Measurements from ENCODE around the gene AICDA. TPM values are rescaled to one million over a fixed set of nuclear protein-coding genes. Genes with fewer than 3 reads are reported as not detected.

Gene AICDA
- polyA plus RNA-seq, 1 experiment: not detected

DNA sequence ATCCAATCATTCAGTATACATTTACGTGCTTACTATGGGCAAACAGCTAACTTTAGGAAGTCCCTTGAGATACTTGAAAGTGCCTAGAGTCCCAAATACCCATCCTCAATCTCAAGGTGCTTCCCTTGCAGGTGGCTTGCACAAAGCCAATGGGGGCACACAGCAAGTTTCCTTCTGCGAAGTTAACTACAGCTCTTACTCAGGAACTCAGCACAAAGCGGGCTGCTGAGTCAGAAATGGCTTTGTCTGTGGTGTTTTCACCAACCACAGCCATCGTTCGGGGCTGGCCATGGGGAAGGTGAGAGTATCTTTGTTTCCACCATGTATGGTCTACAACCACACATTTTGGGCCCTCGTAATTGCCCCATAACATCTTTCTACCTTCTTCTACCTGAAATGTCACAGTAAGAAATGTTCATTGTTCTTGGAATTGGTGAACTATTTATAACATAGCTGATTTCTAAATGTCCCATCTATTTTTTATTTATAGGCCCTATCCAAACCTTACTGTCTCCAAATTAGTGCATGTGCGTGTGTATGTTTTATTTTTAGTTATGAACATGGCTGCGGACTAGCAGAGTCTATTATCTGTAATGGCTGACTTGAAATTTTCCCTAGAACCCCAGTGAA, 36.0 kb upstream of the AICDA start:
- no peaks in the 10 kb centered on the region for H3K9me3 ChIP-seq (ENCODE audit: control insufficient read depth, insufficient read depth, low read length)
- H3K4me3 ChIP-seq (ENCODE audit: low read depth, low read length): no peak overlapping the region
- no peak for DNase-seq (ENCODE audit: low read depth, low spot score)
- TF ChIP-seq, protein P1, sequence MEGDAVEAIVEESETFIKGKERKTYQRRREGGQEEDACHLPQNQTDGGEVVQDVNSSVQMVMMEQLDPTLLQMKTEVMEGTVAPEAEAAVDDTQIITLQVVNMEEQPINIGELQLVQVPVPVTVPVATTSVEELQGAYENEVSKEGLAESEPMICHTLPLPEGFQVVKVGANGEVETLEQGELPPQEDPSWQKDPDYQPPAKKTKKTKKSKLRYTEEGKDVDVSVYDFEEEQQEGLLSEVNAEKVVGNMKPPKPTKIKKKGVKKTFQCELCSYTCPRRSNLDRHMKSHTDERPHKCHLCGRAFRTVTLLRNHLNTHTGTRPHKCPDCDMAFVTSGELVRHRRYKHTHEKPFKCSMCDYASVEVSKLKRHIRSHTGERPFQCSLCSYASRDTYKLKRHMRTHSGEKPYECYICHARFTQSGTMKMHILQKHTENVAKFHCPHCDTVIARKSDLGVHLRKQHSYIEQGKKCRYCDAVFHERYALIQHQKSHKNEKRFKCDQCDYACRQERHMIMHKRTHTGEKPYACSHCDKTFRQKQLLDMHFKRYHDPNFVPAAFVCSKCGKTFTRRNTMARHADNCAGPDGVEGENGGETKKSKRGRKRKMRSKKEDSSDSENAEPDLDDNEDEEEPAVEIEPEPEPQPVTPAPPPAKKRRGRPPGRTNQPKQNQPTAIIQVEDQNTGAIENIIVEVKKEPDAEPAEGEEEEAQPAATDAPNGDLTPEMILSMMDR (IDR thresholded peaks at IDR 0.05; ENCODE audit: low read depth, low read length): no peak
- no peaks in the 10 kb centered on the region for H3K27me3 ChIP-seq (ENCODE audit: control insufficient read depth, insufficient read depth, low read length)
- CTCF ChIA-PET: interaction anchor here (0.8 to 2.3 kb wide), 2 partner anchors 8 to 242 kb away, joined by 7 to 9 read pairs; no protein-coding TSS in a partner anchor
- H3K27ac ChIP-seq (ENCODE audit: low read depth, low read length): no peak overlapping the region
- POLR2A ChIA-PET: no interaction called here

DNA sequence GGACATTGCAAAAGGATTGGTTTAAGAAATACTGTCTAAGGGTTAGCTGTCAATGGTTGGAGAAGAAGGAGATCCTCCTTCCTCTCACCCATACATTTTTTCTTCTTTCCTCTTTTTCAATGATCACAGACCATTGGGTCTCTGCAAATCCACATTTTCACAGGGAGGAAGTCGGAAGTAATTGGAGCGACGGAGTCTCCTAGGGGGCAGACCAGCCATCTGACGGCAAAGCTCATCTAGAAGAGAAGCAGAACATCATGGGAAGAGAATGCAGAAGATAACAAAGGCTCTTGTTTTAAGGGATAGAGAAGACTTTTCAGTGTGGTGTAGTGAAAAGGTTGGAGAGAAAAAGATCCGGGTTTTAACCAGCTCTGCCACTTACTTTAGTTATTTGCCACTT, 35.3 kb upstream of the AICDA start:
- ChIA-PET POLR2A (no interaction called here), CTCF (interaction anchor here (0.9 to 2.3 kb wide), 2 partner anchors 10 to 243 kb away, joined by 3 to 9 read pairs; no protein-coding TSS in a partner anchor)
- Histone ChIP-seq H3K9me3 (ENCODE audit: control insufficient read depth, insufficient read depth, low read length) (no peaks in the 10 kb centered on the region), H3K27me3 (ENCODE audit: control insufficient read depth, insufficient read depth, low read length) (no peaks in the 10 kb centered on the region), H3K27ac (ENCODE audit: low read depth, low read length) (no peak overlapping the region), H3K4me3 (ENCODE audit: low read depth, low read length) (no peak overlapping the region)
- TF ChIP-seq, protein P1 (IDR thresholded peaks at IDR 0.05; ENCODE audit: low read depth, low read length): no peak
- DNase-seq (ENCODE audit: low read depth, low spot score): no peak

DNA sequence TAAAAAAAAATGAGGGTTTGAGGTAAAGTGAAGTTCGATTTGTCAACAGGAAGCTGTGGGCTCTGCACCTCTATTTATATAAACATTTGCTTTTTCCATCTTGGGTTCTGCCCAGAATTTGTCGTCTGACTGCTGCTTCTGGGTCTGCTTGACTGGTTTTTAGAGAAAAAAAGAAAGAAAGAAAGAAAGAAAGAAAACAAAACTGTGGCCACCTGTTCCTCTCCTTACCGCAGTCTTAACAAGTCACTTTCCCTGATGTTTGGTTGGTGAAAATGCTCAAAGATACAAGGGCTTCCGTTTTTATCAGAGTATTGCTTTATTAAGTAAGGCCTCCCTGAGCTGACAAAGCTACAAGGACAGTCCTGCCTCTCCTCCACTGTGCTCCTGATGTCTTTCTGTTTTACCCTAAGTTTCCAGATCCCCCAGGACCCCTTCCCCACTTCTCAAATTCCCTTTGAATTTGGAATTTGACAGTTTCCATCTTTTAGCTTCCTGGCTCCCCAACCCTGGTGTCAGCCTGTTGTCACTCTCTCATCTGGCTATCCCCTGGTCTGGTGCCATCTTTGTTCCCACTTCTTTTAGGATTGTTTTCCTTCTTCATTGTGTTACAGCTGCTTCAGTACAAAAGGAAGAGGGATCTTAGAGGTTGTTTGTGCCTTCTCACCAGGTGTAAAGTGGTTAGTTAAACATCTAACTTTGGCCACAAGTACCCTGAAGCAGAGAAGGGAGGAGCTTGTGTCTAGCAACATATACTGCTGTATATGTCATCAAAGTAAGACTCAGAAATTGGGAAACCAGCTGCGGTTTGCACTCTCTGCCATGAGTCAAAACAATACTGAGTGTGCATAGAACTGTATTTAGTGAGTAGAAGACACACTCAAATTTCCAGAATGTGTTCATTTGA, 31.9 kb upstream of the AICDA start:
- no peak overlapping the region for H3K27ac ChIP-seq (ENCODE audit: low read depth, low read length)
- CTCF ChIA-PET: interaction anchor here (1.2 to 1.5 kb wide), 2 partner anchors 13 to 216 kb away, joined by 4 to 7 read pairs; no protein-coding TSS in a partner anchor
- no peaks in the 10 kb centered on the region for H3K27me3 ChIP-seq (ENCODE audit: control insufficient read depth, insufficient read depth, low read length)
- no peak for DNase-seq (ENCODE audit: low read depth, low spot score)
- TF ChIP-seq, protein P1 (IDR thresholded peaks at IDR 0.05; ENCODE audit: low read depth, low read length): no peak
- no peaks in the 10 kb centered on the region for H3K9me3 ChIP-seq (ENCODE audit: control insufficient read depth, insufficient read depth, low read length)
- H3K4me3 ChIP-seq (ENCODE audit: low read depth, low read length): no peak overlapping the region
- POLR2A ChIA-PET: interaction anchor here (0.5 kb wide), 1 partner anchor 14 kb away, joined by 3 read pairs; no protein-coding TSS in a partner anchor

GRCh38 chr12:8642775-8643174, 30.1 kb upstream of the AICDA start:
- Histone ChIP-seq H3K27me3 (ENCODE audit: control insufficient read depth, insufficient read depth, low read length) (no peaks in the 10 kb centered on the region), H3K27ac (ENCODE audit: low read depth, low read length) (no peak overlapping the region), H3K9me3 (ENCODE audit: control insufficient read depth, insufficient read depth, low read length) (no peaks in the 10 kb centered on the region), H3K4me3 (ENCODE audit: low read depth, low read length) (no peak overlapping the region)
- ChIA-PET CTCF (interaction anchor here (0.6 to 1.6 kb wide), 3 partner anchors 12 to 248 kb away, joined by 4 to 5 read pairs (median 5); no protein-coding TSS in a partner anchor), POLR2A (no interaction called here)
- no peak for DNase-seq (ENCODE audit: low read depth, low spot score)
- TF ChIP-seq, protein P1 (IDR thresholded peaks at IDR 0.05; ENCODE audit: low read depth, low read length): no peak

All from AG04450 (cell line).